ENCODE measurements around the gene ASB18. TPM values are rescaled to one million over a fixed set of nuclear protein-coding genes. Genes with fewer than 3 reads are reported as not detected.

ASB18 gene
- total RNA-seq, 1 donor from 2014 or later: not detected

GRCh38 chr2:236159778-236160170, 104.4 kb downstream of the ASB18 start:
- Mint-ChIP-seq H3K4me3 (no peak overlapping the region), H3K4me1 (peaks cover 36% of the 10 kb centered on the region), H3K27me3 (ENCODE audit: insufficient read depth, low read depth) (peaks cover 53% of the 10 kb centered on the region), H3K36me3 (peaks cover 2% of the 10 kb centered on the region), H3K9me3 (no peaks in the 10 kb centered on the region), H3K27ac (no peak overlapping the region)
- Histone ChIP-seq H3K27ac (no peak overlapping the region), H3K4me2 (peak overlapping the region; percentile 77), H3K4me1 (peaks cover 33% of the 10 kb centered on the region), H3K4me3 (peak overlapping the region; percentile 31), H3K9ac (no peak overlapping the region), H3K79me2 (ENCODE audit: low read depth) (no peaks in the 10 kb centered on the region), H2AFZ (replicated peaks) (no peak overlapping the region), H3K27me3 (peaks cover 100% of the 10 kb centered on the region), H3K9me3 (ENCODE audit: low read depth) (no peaks in the 10 kb centered on the region), H3F3A (ENCODE audit: low read depth) (peaks cover 27% of the 10 kb centered on the region), H4K20me1 (ENCODE audit: low read depth) (peaks cover 90% of the 10 kb centered on the region), H3K36me3 (no peaks in the 10 kb centered on the region)
- DNase-seq (ENCODE audit: low spot score): no peak
- TF ChIP-seq CTCF (IDR thresholded peaks at IDR 0.05) (no peak), EZH2 (IDR thresholded peaks at IDR 0.05) (peak; percentile 72), EZH2phosphoT487 (IDR thresholded peaks at IDR 0.05) (peak; percentile 28)

GRCh38 chr2:236158969-236159777, 105.0 kb downstream of the ASB18 start:
- H3K4me3 Mint-ChIP-seq: peak overlapping the region; percentile 77

GRCh38 chr2:236157815-236158498, 106.2 kb downstream of the ASB18 start:
- H3F3A ChIP-seq (ENCODE audit: low read depth): peaks cover 17% of the 10 kb centered on the region
- Mint-ChIP-seq H3K36me3 (peaks cover 5% of the 10 kb centered on the region), H3K27me3 (ENCODE audit: insufficient read depth, low read depth) (peaks cover 53% of the 10 kb centered on the region), H3K9me3 (peaks cover 11% of the 10 kb centered on the region), H3K4me3 (no peak overlapping the region), H3K4me1 (peaks cover 34% of the 10 kb centered on the region), H3K27ac (no peak overlapping the region)
- H3K27ac ChIP-seq: no peak overlapping the region
- no peak for DNase-seq (ENCODE audit: low spot score)
- H3K4me1 ChIP-seq: peaks cover 16% of the 10 kb centered on the region
- no peaks in the 10 kb centered on the region for H3K36me3 ChIP-seq
- no peak overlapping the region for H3K4me3 ChIP-seq
- no peaks in the 10 kb centered on the region for H3K9me3 ChIP-seq (ENCODE audit: low read depth)
- H3K9ac ChIP-seq: no peak overlapping the region
- peaks cover 100% of the 10 kb centered on the region for H3K27me3 ChIP-seq
- H4K20me1 ChIP-seq (ENCODE audit: low read depth): peaks cover 73% of the 10 kb centered on the region
- TF ChIP-seq EZH2 (IDR thresholded peaks at IDR 0.05) (no peak), EZH2phosphoT487 (IDR thresholded peaks at IDR 0.05) (no peak), CTCF (IDR thresholded peaks at IDR 0.05) (no peak)
- no peaks in the 10 kb centered on the region for H3K79me2 ChIP-seq (ENCODE audit: low read depth)
- no peak overlapping the region for H3K4me2 ChIP-seq
- H2AFZ ChIP-seq (replicated peaks): no peak overlapping the region

More at GRCh38 chr2:236158969-236159777, 105.0 kb downstream of the ASB18 start:
- Histone ChIP-seq H3K79me2 (ENCODE audit: low read depth) (no peaks in the 10 kb centered on the region), H3K4me2 (peak overlapping the region; percentile 77), H2AFZ (replicated peaks) (no peak overlapping the region), H3K9me3 (ENCODE audit: low read depth) (no peaks in the 10 kb centered on the region), H3K27me3 (peaks cover 100% of the 10 kb centered on the region), H3K9ac (no peak overlapping the region), H3K27ac (no peak overlapping the region), H3K36me3 (no peaks in the 10 kb centered on the region), H3F3A (ENCODE audit: low read depth) (peaks cover 21% of the 10 kb centered on the region), H3K4me3 (peak overlapping the region; percentile 31), H3K4me1 (peaks cover 27% of the 10 kb centered on the region), H4K20me1 (ENCODE audit: low read depth) (peaks cover 84% of the 10 kb centered on the region)
- TF ChIP-seq EZH2 (IDR thresholded peaks at IDR 0.05) (peak; percentile 78), EZH2phosphoT487 (IDR thresholded peaks at IDR 0.05) (peak; percentile 91), CTCF (IDR thresholded peaks at IDR 0.05) (no peak)
- peak; percentile 91 for DNase-seq (ENCODE audit: low spot score)
- Mint-ChIP-seq H3K9me3 (peaks cover 3% of the 10 kb centered on the region), H3K27me3 (ENCODE audit: insufficient read depth, low read depth) (peaks cover 53% of the 10 kb centered on the region), H3K27ac (no peak overlapping the region), H3K36me3 (peaks cover 3% of the 10 kb centered on the region), H3K4me1 (peaks cover 34% of the 10 kb centered on the region)

All from neural progenitor cell (in vitro differentiated cells).